ENCODE results near the gene RNF144A. TPM values are rescaled to one million over a fixed set of nuclear protein-coding genes. Genes with fewer than 3 reads are reported as not detected.

Gene RNF144A
- total RNA-seq, 1 donor from 2014 or later: 16.9 TPM

DNA sequence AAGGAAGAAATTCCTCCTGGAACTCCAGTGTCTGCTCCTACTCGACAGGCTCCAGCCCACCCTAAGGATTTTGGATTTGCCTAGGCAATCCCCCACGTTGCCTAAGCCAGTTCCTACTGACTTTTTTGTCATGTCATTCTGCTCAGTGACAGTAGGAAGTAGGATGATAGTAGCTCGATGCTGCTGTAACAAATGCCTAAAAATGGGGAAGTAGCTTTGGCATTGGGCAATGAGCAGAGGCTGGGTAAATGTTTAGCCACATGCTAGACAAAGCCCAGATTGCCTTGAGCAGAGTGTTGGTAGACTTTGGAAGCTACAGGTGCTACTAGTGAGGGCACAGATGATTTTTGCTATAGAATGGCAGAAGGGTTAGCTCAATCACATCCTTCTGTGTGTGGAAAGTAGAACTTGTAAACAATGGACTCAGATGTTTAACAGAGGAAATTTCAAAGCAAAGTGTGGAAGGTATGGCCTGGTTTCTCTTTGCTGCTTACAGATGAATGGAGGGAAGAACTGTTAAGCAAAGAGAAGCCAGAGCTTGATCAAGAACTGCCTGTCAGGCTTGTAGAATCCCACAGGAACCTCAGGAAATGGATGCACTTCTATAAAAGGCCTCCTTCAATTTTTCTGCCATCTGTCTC lies 154.8 kb downstream of the RNF144A start:
- ATAC-seq (no peak), DNase-seq (ENCODE audit: missing footprints) (no peak)
- intact Hi-C loops (cut with DNase I): no loop called here

DNA sequence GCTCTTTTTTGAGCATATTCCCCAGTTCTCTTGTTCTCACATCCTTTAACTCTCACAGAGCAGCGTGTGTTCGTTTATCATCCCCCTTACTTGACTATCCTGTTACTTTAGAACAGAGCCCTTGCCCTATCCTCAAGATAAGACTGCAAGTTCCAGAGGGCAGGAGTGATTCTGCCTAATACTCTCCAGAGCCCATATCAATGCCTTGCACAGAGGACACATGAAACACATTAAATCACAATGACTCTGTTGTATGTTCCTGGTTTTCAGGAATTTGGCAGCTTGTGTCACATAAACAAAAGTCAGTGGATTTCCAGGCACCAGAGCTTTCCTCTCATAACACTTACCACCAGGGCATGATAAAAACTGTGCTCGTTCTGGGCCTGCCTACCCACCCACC lies 156.7 kb downstream of the RNF144A start:
- ATAC-seq: no peak
- intact Hi-C loops (cut with DNase I): no loop called here

GRCh38 chr2:7075834-7076233 lies 158.6 kb downstream of the RNF144A start:
- intact Hi-C loops (cut with DNase I): no loop called here
- DNase-seq (ENCODE audit: missing footprints): no peak
- ATAC-seq: no peak

More for the DNA sequence above, 156.7 kb downstream of the RNF144A start:
- DNase-seq (ENCODE audit: missing footprints): no peak

DNA sequence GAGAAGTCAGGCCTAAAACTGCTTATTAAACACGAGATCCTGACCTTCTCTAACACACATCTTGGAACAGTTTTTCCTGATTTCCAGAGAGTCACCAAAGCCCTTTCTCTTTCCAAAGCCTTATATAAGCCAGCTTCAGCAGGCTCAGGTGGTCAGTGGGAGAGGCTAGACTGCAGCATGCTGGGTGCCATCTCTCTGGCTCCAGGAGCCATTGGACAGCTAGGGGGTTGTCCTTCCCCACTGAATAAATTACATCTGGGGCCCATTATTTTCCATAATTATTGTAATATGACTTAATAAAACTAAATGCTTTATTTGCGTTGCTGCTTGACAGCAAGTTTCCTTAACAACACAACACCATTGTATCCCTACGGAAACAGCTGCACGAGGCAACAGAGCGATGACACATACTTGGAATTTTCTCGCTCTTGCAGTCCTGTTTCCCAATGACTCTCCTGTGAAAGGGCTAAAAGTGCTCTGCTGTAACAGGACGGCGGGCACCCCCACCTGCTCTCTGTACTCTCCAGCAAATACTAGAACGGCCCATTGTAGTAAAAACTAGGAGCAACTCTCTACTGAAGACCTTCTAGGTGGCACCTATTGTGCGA lies 160.6 kb downstream of the RNF144A start:
- intact Hi-C loops (cut with DNase I): no loop called here
- ATAC-seq (peak; percentile 75), DNase-seq (ENCODE audit: missing footprints) (no peak)

DNA sequence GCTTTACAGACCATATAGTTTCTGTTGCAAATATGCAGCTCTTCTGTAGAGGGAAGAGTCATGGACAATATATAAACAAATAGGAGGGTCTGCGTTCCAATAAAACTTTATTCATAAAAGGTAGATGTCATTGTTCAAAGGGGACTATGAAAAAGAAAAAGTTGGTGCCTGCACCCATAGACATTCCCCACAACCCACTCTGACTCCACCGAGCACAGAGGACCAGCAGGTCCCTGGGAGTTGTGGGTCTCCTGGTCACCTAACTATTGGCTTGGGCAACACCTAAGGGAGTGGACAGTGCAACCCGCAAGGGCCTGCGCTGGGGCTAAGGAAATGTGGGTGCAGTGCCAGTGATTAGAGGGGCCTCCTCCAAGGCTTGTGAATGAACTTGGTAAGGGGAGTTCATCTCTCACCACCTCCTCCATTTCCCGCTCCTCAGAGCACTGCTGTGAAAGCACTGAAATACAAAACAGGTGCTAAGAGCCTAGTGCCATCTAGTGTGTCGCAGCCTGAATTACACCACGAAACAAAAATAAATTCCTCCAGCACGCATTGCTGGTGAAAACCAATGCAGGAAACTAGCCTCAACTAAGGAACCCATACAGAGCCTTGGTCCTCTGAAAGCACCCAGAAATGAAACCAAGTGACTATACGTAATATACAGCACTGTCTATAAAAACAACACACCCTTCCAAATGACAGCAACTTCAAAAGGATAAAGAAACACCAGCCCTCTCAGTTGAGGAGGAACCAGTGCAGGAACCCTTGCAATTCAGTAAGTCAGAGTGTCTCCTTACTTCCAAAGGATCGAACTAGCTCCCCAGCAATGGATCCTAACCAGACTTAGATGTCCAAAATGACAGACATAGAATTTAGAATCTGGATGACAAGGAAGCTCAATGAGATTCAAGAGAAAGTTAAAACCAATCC lies 166.6 kb downstream of the RNF144A start:
- intact Hi-C loops (cut with DNase I): no loop called here
- DNase-seq (ENCODE audit: missing footprints): no peak
- no peak for ATAC-seq

DNA sequence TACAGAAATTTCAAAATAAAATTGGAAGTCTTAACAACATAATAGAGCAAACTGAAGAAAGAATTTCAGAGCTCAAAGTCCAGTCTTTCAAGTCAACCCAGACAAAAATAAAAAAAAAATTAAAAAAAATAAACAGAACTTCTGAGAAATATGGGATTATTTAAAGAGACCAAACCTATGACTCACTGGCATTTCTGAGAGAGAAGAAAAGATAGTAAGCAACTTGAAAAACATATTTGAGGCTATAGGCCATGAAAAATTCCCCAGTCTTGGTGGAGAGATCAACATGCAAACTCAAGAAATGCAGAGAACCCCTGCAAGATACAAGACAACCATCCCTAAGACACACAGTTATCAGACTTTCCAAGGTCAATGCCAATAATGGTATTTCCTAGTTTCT lies 167.4 kb downstream of the RNF144A start:
- intact Hi-C loops (cut with DNase I): no loop called here
- no peak for ATAC-seq

GRCh38 chr2:7089284-7089683 lies 172.1 kb downstream of the RNF144A start:
- intact Hi-C loops (cut with DNase I): no loop called here
- ATAC-seq (no peak), DNase-seq (ENCODE audit: missing footprints) (no peak)

More for the DNA sequence above, 167.4 kb downstream of the RNF144A start:
- DNase-seq (ENCODE audit: missing footprints): no peak

DNA sequence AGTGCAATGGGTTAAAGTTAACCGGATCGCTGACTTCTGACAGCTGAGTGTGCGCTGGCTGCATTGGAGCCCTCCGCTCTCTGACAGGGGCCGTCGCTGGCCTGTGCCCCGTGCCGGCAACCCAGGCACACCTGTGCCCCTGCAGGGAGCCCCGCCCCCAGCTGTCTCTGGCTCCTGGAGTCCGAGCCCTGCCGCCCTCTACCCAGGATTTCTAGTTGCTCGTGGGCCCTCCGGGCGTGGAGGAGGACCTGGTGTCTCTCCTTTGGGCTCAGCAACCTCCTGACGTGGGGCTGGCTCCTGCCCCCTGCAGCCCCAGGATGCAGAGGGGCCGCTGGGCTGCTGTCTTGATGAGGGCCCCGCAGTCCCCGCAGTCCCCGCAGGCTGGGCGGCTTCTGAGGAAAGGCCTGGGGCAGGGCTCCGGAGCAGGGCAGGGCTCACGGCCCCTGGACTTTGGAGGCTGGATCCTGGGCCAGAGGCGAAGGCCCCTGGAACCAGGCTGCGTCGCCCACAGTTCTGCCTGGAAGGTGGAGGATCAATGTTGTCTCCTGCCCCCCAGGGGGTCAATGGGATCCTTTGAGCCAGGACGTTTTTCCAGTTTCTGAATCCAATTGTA lies 172.8 kb downstream of the RNF144A start:
- ATAC-seq: no peak
- DNase-seq (ENCODE audit: missing footprints): no peak
- intact Hi-C loops (cut with DNase I): loop anchor here (10.0 kb wide), 1 partner anchor 1595 kb away; the partner anchor contains the start of gene ID2

DNA sequence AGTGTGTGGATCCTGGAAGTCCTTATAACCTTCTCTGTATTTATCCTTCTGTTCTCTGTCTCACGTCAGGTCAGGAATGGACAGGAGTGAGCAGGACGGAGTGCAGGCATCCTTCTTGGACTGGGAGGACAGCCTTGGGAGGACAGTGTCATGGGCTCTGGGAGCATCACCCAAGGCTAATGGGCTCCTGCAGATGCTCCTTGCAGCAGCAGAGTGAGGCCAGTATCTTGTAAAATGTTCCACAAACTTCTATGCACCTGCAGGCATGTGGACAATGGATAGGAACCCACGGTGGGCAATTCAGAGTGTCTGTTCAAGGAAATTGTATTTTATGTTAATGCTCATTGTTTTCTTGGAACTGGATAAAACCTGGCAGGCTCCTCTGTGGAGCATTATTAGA lies 176.2 kb downstream of the RNF144A start:
- intact Hi-C loops (cut with DNase I): loop anchor here (10.0 kb wide), 1 partner anchor 1591 kb away; the partner anchor contains the start of gene ID2
- ATAC-seq: no peak
- no peak for DNase-seq (ENCODE audit: missing footprints)

Other genes with a start within 250 kb of the RNF144A start
- 3.4 TPM for gene CMPK2, start 51.5 kb upstream of the RNF144A start, total RNA-seq
- gene RSAD2, start 39.6 kb upstream of the RNF144A start, total RNA-seq: 3.3 TPM

All from Right ventricle myocardium inferior (tissue), 1 donor.